ENCODE data around the gene GAB4.

DNA sequence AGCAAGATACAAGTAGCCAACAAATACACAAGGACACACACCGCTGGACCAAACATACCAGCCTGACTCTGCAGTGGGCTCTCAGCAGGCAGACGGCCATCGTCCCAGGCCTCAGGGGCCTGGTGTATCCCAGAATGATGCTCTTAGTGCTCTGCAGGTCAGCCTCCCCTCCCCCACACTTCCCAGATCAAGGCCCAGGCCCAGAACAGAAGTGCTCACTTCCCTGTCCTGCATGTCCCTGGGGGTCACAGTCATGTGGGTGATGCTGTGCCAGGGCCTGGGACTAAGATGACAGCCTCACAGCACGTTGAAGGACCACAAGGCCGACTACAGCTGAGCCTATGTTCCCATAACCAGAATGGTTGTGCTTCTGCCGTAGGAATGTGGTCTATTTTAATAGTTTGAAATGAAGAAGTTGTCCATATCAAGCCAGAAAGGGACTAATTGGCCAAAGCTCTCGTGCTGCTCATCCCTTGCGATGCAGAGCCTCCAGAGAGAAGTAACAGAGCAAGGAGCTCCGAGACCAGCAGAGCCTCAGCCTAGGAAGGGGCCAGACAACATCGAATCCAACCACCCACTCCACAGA lies 48.6 kb downstream of the GAB4 start:
- TF ChIP-seq CTCF (IDR thresholded peaks at IDR 0.05) (no peak), POLR2A (IDR thresholded peaks at IDR 0.05) (no peak), EP300 (IDR thresholded peaks at IDR 0.05) (no peak), POLR2AphosphoS5 (IDR thresholded peaks at IDR 0.05) (no peak)

All from stomach (tissue), 4 donors.